OCI-LY1 (cell line): ENCODE data around the gene A2M.

Source experiments
- H2AFZ ChIP-seq: fragments of 200-600 bp; sonication (generic), shearing (Covaris generic); 2 replicates; pipeline ENCODE4 v1.6.0; 2014; ENCODE audit warnings: antibody characterized with exemption, mild to moderate bottlenecking, low read length
- H3F3A ChIP-seq: fragments of 200-600 bp; sonication (generic), shearing (Covaris generic); 2 replicates; pipeline ENCODE4 v1.6.0; 2014; ENCODE audit warnings: mild to moderate bottlenecking, antibody characterized with exemption, low read length, moderate library complexity; ENCODE audit not compliant: insufficient read depth
- H3K27ac ChIP-seq: fragments of 200-600 bp; sonication (generic); 2 replicates; pipeline ENCODE4 v1.5.1; 2014; ENCODE audit warnings: low read length, mixed run types, mild to moderate bottlenecking, low read depth; ENCODE audit not compliant: poor library complexity, severe bottlenecking
- H3K27me3 ChIP-seq: fragments of 200-600 bp; sonication (generic); 2 replicates; pipeline ENCODE4 v1.6.0; 2014; ENCODE audit warnings: antibody characterized with exemption, mild to moderate bottlenecking, low read length, moderate library complexity; ENCODE audit not compliant: insufficient read depth
- H3K36me3 ChIP-seq: fragments of 200-600 bp; sonication (generic); 2 replicates; pipeline ENCODE4 v1.6.1; 2014; ENCODE audit warnings: mild to moderate bottlenecking, antibody characterized with exemption, low read length, moderate library complexity, mixed read lengths; ENCODE audit not compliant: insufficient read depth
- H3K4me1 ChIP-seq: fragments of 200-600 bp; sonication (generic); 2 replicates; pipeline ENCODE4 v1.5.1; 2014; ENCODE audit warnings: mild to moderate bottlenecking, low read length, moderate library complexity; ENCODE audit not compliant: insufficient read depth, severe bottlenecking
- H3K4me2 ChIP-seq: fragments of 200-600 bp; sonication (generic), shearing (Covaris generic); 2 replicates; pipeline ENCODE4 v1.6.1; 2014; ENCODE audit warnings: low read length
- H3K4me3 ChIP-seq: fragments of 200-600 bp; sonication (generic); 2 replicates; pipeline ENCODE4 v1.5.1; 2014; ENCODE audit warnings: low read length, low read depth, mild to moderate bottlenecking, mixed read lengths; ENCODE audit not compliant: poor library complexity, severe bottlenecking
- H3K79me2 ChIP-seq: fragments of 200-600 bp; shearing (Covaris generic); 2 replicates; pipeline ENCODE4 v1.6.1; 2016; ENCODE audit warnings: mixed run types, low read length, mixed read lengths; ENCODE audit not compliant: insufficient read depth
- H3K9ac ChIP-seq: fragments of 200-600 bp; sonication (generic), shearing (Covaris generic); 2 replicates; pipeline ENCODE4 v1.6.1; 2014; ENCODE audit warnings: mild to moderate bottlenecking, low read length, mixed read lengths
- H3K9me2 ChIP-seq: fragments of 200-600 bp; sonication (generic), shearing (Covaris generic); 2 replicates; pipeline ENCODE4 v1.6.1; 2014; ENCODE audit warnings: low read depth, mild to moderate bottlenecking, low read length, mixed read lengths
- H3K9me3 ChIP-seq: fragments of 200-600 bp; shearing (Covaris generic); 2 replicates; pipeline ENCODE4 v1.6.1; 2014; ENCODE audit warnings: low read length, mixed read lengths
- H4K20me1 ChIP-seq: fragments of 200-600 bp; sonication (generic), shearing (Covaris generic); 2 replicates; pipeline ENCODE4 v1.6.0; 2016; ENCODE audit warnings: mild to moderate bottlenecking, low read length; ENCODE audit not compliant: insufficient read depth
- CTCF ChIP-seq: fragments of 200-600 bp; sonication (generic), shearing (Covaris generic); IDR thresholded peaks from 2 replicates; pipeline ENCODE4 v1.5.1; 2017; ENCODE audit warnings: mild to moderate bottlenecking, antibody characterized with exemption, low read length, moderate library complexity, mixed read lengths
- EZH2 ChIP-seq: fragments of 200-600 bp; sonication (generic), shearing (Covaris generic); IDR thresholded peaks from 2 replicates; pipeline ENCODE4 v1.8.0; 2017; ENCODE audit warnings: borderline replicate concordance, mixed run types, mild to moderate bottlenecking, antibody characterized with exemption, low read length, moderate library complexity, mixed read lengths

Gene A2M

GRCh38 chr12:9081667-9082427 is 33.9 kb downstream of the A2M start:
- Histone ChIP-seq H4K20me1 (no peaks in the 10 kb centered on the region), H3F3A (no peaks in the 10 kb centered on the region), H3K27ac (no peak overlapping the region), H3K36me3 (no peaks in the 10 kb centered on the region), H3K9me3 (no peaks in the 10 kb centered on the region), H2AFZ (no peak overlapping the region), H3K27me3 (no peaks in the 10 kb centered on the region), H3K9me2 (no peaks in the 10 kb centered on the region), H3K9ac (no peak overlapping the region), H3K4me2 (no peak overlapping the region), H3K4me1 (no peaks in the 10 kb centered on the region), H3K79me2 (no peaks in the 10 kb centered on the region), H3K4me3 (no peak overlapping the region)
- TF ChIP-seq EZH2 (no peak), CTCF (no peak)

DNA sequence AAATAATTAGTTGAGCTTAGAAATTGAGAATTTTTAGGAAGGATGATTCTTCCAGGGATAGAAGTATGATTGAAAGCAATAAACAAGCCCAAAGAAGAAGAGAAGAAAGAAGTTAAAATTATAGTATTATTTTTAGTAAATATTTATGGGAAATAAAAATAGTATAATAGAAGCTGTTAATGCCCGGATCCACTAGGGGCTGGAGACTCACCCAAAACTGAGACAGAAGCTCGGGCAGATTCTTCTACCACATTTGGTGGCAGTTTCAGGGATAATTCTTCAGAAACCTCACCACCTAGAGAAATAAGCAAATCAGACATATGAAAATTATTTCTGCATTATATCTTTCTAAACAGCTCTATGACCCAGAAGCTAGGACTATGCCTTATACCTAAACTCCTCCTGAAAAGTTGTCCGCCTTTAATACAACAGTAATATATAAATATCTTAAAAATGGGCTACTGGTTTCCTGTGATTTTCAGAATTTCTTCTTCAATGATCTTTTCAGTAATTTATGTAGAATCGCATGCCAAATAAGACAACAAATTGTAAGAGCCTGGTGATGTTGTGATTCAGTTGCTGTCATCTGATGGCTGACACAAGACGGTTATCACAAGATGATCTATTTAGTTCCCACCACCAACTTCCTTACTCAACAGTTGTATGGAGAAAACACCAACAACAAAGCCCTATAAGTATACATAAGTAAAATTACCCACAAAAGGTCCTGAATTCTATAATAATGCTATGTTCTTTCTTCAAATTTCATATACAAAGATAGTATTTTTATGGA is 35.6 kb downstream of the A2M start:
- TF ChIP-seq CTCF (no peak), EZH2 (no peak)
- no peaks in the 10 kb centered on the region for H4K20me1 ChIP-seq
- H3K27ac ChIP-seq = no peak overlapping the region
- no peaks in the 10 kb centered on the region for H3K4me1 ChIP-seq
- no peak overlapping the region for H3K4me3 ChIP-seq
- H3K9me3 ChIP-seq = no peaks in the 10 kb centered on the region
- H3F3A ChIP-seq = no peaks in the 10 kb centered on the region
- H3K9ac ChIP-seq = no peak overlapping the region
- H3K9me2 ChIP-seq = no peaks in the 10 kb centered on the region
- H2AFZ ChIP-seq = no peak overlapping the region
- H3K36me3 ChIP-seq = no peaks in the 10 kb centered on the region
- H3K27me3 ChIP-seq = no peaks in the 10 kb centered on the region
- H3K79me2 ChIP-seq = no peaks in the 10 kb centered on the region
- no peak overlapping the region for H3K4me2 ChIP-seq

DNA sequence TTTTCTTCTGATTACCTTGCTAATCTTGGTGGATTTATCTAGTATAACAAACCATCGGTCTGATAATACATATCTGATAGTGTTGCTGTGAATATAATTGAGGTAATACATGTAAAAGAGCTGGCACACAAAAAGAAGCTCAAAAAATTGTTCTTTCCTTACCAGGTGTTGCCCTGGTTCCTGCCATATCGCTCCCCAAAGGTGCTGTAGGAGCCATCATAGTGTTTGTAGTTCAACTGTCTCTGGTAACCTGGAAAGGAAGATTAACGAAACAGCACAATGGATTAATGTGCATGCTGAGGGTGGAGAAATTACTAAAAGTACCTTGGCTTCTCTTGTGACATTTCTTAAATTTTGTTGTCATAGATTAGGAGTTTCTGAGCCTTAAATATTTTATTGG is 36.6 kb downstream of the A2M start:
- H2AFZ ChIP-seq = no peak overlapping the region
- H3K9ac ChIP-seq = no peak overlapping the region
- no peak overlapping the region for H3K27ac ChIP-seq
- no peaks in the 10 kb centered on the region for H3K4me1 ChIP-seq
- H3F3A ChIP-seq = no peaks in the 10 kb centered on the region
- H3K36me3 ChIP-seq = no peaks in the 10 kb centered on the region
- H3K4me2 ChIP-seq = no peak overlapping the region
- no peaks in the 10 kb centered on the region for H3K9me3 ChIP-seq
- TF ChIP-seq CTCF (no peak), EZH2 (no peak)
- H3K79me2 ChIP-seq = no peaks in the 10 kb centered on the region
- no peaks in the 10 kb centered on the region for H4K20me1 ChIP-seq
- H3K27me3 ChIP-seq = no peaks in the 10 kb centered on the region
- no peak overlapping the region for H3K4me3 ChIP-seq
- H3K9me2 ChIP-seq = no peaks in the 10 kb centered on the region
